ENCODE measurements around the gene SCN4B. TPM values are rescaled to one million over a fixed set of nuclear protein-coding genes. Genes with fewer than 3 reads are reported as not detected.
"Not testable (repeated sequence)": the region's sequence is repeated elsewhere in the genome, so short reads cannot be mapped to it uniquely, and the experiment has no call there.

Gene SCN4B
- 0.09 TPM in 1 of 2 replicates, not detected in the other for total RNA-seq

DNA sequence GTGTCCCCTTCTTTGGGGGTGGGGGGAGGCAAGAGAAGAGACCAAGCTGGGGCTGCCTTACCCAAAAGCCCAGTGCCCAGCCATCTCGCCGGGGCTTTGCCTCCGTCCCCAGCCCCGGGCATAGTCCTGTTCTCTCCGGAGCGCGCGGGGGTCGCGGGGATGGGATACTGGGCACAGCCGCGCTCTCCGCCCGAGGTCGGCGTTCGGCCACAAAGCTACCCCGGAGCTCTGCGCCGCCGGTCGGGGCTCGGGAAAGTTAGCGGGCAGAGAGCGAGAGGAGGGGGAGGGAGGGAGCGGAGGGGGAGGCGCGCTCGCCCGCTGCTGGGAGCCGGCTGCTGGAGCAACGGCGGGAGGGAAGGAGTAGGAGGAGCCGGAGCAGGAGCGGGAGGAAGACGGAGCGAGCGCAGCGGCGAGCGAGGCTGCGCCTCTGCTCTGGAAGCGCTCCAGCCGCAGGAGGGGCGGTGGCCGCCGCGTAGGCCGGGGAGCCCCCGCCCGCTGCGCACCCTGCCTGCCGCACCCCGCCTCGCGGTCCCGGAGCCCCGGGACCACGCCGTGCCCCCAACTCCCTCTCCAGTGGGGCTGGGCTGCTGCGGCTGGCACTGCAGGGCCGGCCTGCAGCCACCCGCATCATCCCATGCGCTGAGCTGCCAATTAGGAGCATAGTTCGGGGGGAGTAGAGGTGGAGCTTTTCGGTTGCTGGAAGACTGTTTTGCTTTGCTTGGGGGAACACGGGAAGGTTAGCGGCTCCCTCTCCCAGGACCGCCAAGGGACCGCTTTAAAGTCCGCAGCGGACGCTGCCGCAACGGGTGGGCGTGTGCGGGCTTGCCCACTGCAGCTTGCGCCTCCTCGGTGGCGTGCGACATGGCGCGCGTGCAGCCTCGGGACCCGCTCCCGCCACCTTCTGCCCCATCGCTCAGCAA lies at the start of gene SCN4B:
Gene SCN4B (minus strand): TSS at position 272 of the 920 bp plus-strand sequence. CDS start 150 bp downstream, at position 122.
- DNase-seq, result peak; percentile 55

- no peak for DNase-seq
Measured at GRCh38 chr11:118201966-118202365, 49.3 kb upstream of the SCN4B start.

- no peak for DNase-seq
Measured at GRCh38 chr11:118200901-118201680, 48.5 kb upstream of the SCN4B start.

DNA sequence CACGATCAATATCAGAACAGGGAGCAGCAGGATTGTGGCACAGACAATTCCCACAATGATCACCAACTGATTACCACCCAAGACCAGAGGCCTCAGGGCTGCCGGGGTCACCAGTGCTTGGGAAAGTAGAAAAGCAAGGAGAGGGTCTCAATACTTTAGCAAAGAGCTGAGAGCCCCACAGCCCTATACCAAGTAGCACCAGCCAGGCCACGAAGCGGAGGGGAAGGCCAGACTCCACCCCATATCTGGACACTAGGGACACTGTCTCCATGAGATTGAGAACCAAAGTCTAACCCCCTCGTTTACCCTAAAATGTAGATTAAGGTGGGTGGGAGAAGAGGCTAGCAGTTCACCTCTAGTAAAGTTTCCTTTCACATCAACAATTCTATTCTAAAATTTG lies 47.9 kb upstream of the SCN4B start:
- DNase-seq, result no peak

- DNase-seq, result no peak
Measured at GRCh38 chr11:118199135-118199534, 46.5 kb upstream of the SCN4B start.

GRCh38 chr11:118198370-118198769 lies 45.7 kb upstream of the SCN4B start:
- DNase-seq, result peak; percentile 85

DNA sequence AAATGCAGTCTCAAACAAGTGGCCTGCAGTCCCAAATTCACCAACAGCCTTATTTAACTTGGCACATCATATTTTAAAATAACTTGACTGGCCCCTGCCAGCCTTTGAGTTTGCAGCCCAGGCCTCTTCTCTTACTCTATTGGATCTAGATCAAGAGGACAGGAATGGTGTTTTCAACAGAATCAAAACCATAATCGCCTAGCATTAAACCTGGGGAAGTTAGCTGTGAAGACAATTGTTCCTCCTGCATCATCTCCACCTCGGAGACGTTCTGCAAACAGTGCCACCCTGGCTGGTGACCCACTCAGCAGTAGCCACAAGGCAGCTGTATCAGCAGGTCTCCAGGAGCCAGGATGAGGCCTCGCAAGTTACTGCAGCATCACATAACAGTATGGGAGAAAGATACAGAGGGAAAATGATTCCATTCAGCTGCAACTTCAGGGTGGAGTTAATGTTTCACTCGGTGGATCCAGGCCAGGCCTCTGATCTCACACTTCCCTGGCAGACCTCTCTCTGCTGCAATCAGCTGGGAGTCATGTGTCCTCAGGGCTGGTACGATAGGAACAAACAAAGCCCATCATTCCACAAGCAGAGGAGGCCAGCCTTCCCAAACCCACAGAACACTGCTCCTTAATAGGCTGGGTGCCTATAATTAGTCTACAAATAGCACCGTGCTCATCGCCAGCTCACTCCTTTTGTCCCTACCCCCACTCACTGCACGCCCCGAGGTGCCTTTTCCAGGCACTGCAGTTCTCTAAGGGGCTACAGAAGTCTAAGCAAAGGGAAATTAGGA lies 42.4 kb upstream of the SCN4B start:
- peak; percentile 47 for DNase-seq

DNA sequence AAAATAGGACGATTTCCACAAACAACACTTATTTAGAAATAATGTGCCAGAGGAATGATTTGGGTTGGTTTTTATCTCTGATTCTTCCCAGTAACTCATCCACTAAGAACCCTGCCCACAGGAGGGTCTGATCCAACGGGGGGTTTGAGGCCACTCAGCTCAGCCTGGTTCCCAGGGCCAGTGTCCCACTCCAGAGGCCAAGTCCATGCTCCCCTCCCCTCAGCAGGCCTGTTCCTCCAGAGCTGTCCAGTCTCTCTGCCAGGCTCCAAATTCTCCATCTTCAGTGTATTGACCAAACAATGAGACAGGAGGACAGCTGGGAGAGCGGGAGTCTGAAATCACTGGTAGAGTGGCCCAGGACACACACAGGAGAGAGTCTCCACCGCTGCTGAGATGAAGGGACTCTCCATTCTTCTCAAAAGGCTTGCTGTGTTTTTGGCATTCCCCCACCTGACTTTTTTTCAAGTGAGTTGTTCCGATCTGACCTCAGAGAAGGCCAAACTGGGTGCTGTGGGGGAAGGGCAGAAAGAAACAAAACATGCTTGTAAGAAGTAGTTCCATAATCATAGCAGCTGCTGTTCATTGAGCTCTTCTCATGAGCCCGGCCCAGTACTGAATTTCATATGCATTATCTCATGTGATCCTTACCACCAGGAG lies 41.4 kb upstream of the SCN4B start:
- no peak for DNase-seq

- DNase-seq, result not testable (repeated sequence)
Measured at GRCh38 chr11:118192817-118193216, 40.2 kb upstream of the SCN4B start.

DNA sequence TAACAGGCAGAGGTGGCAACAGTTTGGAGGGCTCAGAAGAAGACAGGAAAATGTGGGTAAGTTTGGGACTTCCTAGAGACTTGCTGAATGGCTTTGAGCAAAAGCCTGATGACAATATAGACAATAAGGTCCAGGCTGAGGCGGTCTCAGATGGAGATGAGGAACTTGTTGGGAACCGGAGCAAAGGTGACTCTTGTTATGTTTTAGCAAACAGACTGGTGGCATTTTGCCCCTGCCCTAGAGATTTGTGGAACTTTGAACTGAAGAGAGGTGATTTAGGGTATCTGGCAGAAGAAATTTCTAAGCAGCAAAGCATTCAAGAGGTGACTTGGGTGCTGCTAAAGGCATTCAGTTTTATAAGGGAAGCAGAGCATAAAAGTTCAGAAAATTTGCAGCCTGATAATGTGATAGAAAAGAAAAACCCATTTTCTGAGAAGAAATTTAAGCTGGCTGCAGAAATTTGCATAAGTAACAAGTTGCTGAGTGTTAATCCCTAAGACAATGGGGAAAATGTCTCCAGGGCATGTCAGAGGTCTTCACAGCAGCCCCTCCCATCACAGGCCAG lies 38.4 kb upstream of the SCN4B start:
- not testable (repeated sequence) for DNase-seq

- no peak for DNase-seq
Measured at GRCh38 chr11:118186346-118187107, 33.9 kb upstream of the SCN4B start.

DNA sequence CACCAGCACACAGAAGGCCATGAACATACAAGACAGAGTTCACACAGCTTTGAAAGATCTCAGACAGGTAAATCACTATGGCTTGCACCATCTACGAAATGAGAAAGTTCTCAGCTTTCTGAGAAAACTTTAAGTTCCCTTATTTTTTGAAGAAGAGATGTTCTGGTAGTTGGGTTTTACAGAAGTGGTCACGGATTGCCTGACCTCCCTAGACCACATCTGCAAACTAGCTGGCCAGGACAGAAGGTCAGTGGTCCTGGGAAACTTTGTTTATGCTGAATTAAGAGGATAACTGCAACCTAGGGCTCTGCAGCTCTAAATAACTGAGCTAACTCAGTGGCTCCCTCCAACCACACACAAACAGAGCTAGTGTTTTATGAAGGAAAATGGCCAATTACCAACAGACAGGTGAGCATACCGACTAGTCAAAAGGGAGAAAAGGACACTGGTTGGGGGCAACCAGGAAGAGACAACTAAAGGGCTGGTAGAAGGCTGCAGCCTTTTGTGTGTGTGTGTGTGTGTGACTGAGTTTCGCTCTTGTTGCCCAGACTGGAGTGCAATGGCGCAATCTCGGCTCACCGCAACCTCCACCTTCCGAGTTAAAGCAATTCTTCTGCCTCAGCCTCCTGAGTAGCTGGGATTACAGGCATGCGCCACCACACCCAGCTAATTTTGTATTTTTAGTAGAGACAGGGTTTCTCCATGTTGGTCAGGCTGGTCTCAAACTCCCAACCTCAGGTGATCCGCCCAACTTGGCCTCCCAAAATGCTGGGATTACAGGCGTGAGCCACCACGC lies 32.4 kb upstream of the SCN4B start:
- no peak for DNase-seq

DNA sequence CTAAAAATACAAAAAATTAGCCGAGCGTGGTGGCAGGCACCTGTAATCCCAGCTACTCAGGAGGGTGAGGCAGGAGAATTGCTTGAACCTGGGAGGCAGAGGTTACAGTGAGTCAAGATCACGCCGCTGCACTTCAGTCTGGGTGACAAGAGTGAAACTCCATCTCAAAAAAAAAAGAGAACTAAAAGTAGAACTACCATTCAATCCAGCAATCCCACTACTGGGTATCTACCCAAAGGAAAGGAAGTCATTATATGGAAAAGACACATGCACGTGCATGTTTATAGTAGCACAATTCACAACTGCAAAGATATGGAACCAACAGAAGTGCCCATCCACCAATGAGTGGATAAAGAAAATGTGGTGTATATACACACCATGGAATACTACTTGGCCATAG lies 31.1 kb upstream of the SCN4B start:
- not testable (repeated sequence) for DNase-seq

GRCh38 chr11:118180300-118180703 lies 27.7 kb upstream of the SCN4B start:
- no peak for DNase-seq

- no peak for DNase-seq
Measured at GRCh38 chr11:118176778-118177134, 24.1 kb upstream of the SCN4B start.

DNA sequence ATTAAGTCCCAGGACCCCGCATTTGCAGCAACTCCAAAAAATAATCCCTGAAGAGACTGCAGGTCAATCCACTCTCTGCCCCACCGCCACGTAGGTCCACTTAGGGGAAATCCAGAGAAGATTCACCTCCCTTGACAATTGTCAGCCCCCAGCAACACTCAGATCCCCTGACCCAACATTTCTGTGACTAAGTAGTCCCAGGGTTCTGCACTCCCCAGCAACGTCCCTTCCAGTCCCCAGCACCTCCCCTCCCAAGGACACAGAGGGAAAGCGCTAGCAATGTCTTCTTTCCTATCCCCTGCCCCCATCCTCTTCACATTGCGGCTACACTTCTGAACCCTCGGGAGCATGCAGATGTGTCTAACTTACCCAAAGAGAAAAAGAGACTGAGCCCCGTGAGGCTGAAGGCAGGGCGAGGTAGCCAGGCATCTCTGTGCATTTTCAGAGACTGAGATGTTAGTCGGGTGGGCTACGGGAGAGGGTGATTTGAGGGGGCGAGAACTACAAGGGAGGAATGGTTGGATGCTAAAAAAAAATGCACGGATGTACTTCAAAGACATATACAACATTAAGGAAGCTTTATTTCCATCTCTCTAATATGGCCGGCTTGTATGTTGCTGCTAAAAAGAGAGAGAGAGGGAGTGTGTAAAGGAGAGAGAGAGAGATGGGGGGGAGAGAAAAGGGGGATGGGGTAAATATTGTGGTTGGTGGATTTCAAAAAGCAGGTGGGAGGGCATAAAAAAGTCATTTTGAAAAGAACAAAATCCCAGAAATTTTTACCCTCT lies 23.6 kb upstream of the SCN4B start, which contains the start of gene SCN2B:
Gene SCN2B (minus strand): TSS at position 647 of the 785 bp plus-strand sequence. CDS start 208 bp downstream, at position 439.
- DNase-seq, result no peak

DNA sequence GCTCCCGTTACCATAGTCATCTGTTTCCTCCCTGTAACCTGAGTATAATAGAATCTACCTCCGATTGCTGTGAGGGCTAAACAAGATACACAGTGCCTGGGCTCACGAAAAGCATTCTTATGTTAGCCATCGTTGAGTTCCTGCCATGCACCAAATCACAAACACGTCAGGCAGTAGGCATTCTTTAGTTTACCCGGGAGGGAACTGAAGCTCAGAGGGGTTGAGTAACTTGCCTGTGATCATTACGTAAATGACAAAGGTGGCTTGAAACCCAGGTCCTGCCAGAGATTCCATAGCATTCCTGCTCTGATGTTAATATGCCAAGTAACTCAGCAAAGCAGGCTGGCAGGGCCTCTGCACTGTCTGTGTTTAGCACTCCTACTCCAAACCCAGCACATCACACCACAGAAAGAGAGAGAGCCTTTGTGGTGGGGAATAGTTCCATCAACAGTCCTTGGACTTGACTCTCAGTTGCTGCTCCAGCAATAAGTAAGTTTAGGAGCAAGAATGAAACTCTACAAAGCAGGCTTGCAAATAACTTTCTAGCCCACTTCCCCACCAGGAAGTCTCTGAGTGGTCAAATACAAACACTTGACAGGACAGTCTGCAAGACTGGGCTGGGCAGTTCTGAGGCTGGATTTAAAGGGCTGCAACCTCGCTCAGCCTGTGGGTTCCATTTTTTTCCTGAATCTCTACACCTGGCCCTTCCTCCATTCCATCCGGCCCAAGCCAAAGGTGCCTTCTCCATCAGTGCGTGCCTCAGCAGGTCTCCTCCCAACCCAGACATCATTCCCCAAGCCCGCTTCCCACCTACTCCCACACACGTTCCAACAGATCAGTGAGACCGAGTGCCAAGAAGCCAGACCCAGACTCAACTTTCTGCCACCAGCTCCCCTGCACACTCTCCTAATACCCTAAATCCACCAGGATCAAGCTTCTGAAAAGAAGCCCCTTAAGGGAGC lies 22.7 kb upstream of the SCN4B start:
- DNase-seq, result no peak

DNA sequence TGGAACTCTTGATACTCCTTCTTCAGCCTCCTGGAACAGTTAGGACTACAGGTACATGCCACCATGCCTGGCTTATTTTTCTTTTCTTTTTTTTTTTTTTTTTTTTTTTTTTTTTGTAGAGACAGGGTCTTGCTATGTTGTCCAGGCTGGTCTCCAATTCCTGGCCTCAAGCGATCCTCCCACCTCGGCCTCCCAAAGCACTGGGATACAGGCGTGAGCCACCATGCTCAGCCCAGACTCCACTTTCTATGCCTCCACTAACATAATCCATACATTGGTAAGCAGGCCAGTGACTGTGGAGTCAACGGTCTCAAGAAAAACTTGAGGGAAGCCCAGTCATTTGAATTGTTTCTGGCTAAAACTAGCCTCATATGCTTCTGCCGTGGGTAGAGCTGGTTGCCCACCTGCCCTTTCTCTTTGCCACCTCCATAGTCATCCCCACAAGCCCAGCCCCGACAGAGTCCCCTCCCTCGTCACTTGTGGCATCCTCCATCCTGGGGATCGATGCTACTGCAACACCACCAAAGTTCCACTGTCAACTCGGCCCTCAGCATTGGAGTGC lies 21.5 kb upstream of the SCN4B start:
- no peak for DNase-seq

Measured in dermis blood vessel endothelial cell (primary cell).